ENCODE measurements around the gene FBXW9. TPM values are rescaled to one million over a fixed set of nuclear protein-coding genes. Genes with fewer than 3 reads are reported as not detected.

The FBXW9 gene
- total RNA-seq, 1 donor from 2014 or later = 4.0 TPM

- Histone ChIP-seq H3K27me3 (no peaks in the 10 kb centered on the region), H3K4me1 (peaks cover 23% of the 10 kb centered on the region), H3K9me3 (ENCODE audit: low read depth) (no peaks in the 10 kb centered on the region), H4K20me1 (ENCODE audit: low read depth) (peaks cover 19% of the 10 kb centered on the region), H3K27ac (peak within 1 kb of the TSS; percentile 99), H3K36me3 (no peaks in the 10 kb centered on the region), H3K4me2 (peak within 1 kb of the TSS; percentile 100), H3K9ac (peak within 1 kb of the TSS; percentile 95), H3F3A (ENCODE audit: low read depth) (peaks cover 21% of the 10 kb centered on the region), H3K4me3 (peak within 1 kb of the TSS; percentile 83), H2AFZ (replicated peaks) (peak within 1 kb of the TSS; percentile 96), H3K79me2 (ENCODE audit: low read depth) (peaks cover 37% of the 10 kb centered on the region)
- H3K27ac Mint-ChIP-seq = peak within 1 kb of the TSS; percentile 99
- peak; percentile 98 for DNase-seq (ENCODE audit: low spot score)
- no peaks in the 10 kb centered on the region for H3K9me3 Mint-ChIP-seq
- H3K27me3 Mint-ChIP-seq (ENCODE audit: insufficient read depth, low read depth) = peaks cover 8% of the 10 kb centered on the region
- H3K36me3 Mint-ChIP-seq = peaks cover 10% of the 10 kb centered on the region
- peaks cover 30% of the 10 kb centered on the region for H3K4me1 Mint-ChIP-seq
- TF ChIP-seq EZH2 (IDR thresholded peaks at IDR 0.05) = no peak
- TF ChIP-seq EZH2phosphoT487 (IDR thresholded peaks at IDR 0.05) = no peak
- no peak for TF ChIP-seq CTCF (IDR thresholded peaks at IDR 0.05)
- peak within 1 kb of the TSS; percentile 100 for H3K4me3 Mint-ChIP-seq
Observed at GRCh38 chr19:12736995-12737834, 40.8 kb upstream of the FBXW9 start, which contains the start of gene GET3. TSS of gene GET3 (plus strand) at chr19:12737497. CDS start at chr19:12737506, 9 bp downstream.

GRCh38 chr19:12733369-12734214 lies 37.2 kb upstream of the FBXW9 start:
- H3K36me3 Mint-ChIP-seq = peaks cover 14% of the 10 kb centered on the region
- Histone ChIP-seq H3K27ac (peak overlapping the region; percentile 74), H2AFZ (replicated peaks) (no peak overlapping the region), H3K4me2 (peak overlapping the region; percentile 96), H4K20me1 (ENCODE audit: low read depth) (peaks cover 34% of the 10 kb centered on the region), H3K4me3 (peak overlapping the region; percentile 93), H3F3A (ENCODE audit: low read depth) (peaks cover 39% of the 10 kb centered on the region), H3K9me3 (ENCODE audit: low read depth) (no peaks in the 10 kb centered on the region), H3K79me2 (ENCODE audit: low read depth) (peaks cover 57% of the 10 kb centered on the region), H3K9ac (peak overlapping the region; percentile 97), H3K4me1 (peaks cover 23% of the 10 kb centered on the region), H3K36me3 (no peaks in the 10 kb centered on the region), H3K27me3 (no peaks in the 10 kb centered on the region)
- H3K9me3 Mint-ChIP-seq = no peaks in the 10 kb centered on the region
- peaks cover 33% of the 10 kb centered on the region for H3K4me1 Mint-ChIP-seq
- H3K27ac Mint-ChIP-seq = peak overlapping the region; percentile 96
- peaks cover 7% of the 10 kb centered on the region for H3K27me3 Mint-ChIP-seq (ENCODE audit: insufficient read depth, low read depth)
- peak; percentile 8 for TF ChIP-seq EZH2 (IDR thresholded peaks at IDR 0.05)
- TF ChIP-seq EZH2phosphoT487 (IDR thresholded peaks at IDR 0.05) = no peak
- peak; percentile 50 for TF ChIP-seq CTCF (IDR thresholded peaks at IDR 0.05)
- DNase-seq (ENCODE audit: low spot score) = peak; percentile 52
- H3K4me3 Mint-ChIP-seq = peak overlapping the region; percentile 95

GRCh38 chr19:12731337-12731736 lies 34.9 kb upstream of the FBXW9 start:
- Histone ChIP-seq H3K27me3 (no peaks in the 10 kb centered on the region), H3K9ac (no peak overlapping the region), H3K4me3 (no peak overlapping the region), H3K36me3 (no peaks in the 10 kb centered on the region), H3K4me2 (no peak overlapping the region), H2AFZ (replicated peaks) (no peak overlapping the region), H3K27ac (no peak overlapping the region), H3K79me2 (ENCODE audit: low read depth) (peaks cover 45% of the 10 kb centered on the region), H3K4me1 (peaks cover 14% of the 10 kb centered on the region), H3F3A (ENCODE audit: low read depth) (peaks cover 43% of the 10 kb centered on the region), H4K20me1 (ENCODE audit: low read depth) (peaks cover 34% of the 10 kb centered on the region), H3K9me3 (ENCODE audit: low read depth) (no peaks in the 10 kb centered on the region)
- no peak overlapping the region for H3K4me3 Mint-ChIP-seq
- TF ChIP-seq EZH2phosphoT487 (IDR thresholded peaks at IDR 0.05) (no peak), EZH2 (IDR thresholded peaks at IDR 0.05) (no peak), CTCF (IDR thresholded peaks at IDR 0.05) (no peak)
- DNase-seq (ENCODE audit: low spot score) = no peak
- H3K4me1 Mint-ChIP-seq = peaks cover 19% of the 10 kb centered on the region
- H3K36me3 Mint-ChIP-seq = peaks cover 18% of the 10 kb centered on the region
- H3K9me3 Mint-ChIP-seq = no peaks in the 10 kb centered on the region
- H3K27me3 Mint-ChIP-seq (ENCODE audit: insufficient read depth, low read depth) = peaks cover 4% of the 10 kb centered on the region
- H3K27ac Mint-ChIP-seq = no peak overlapping the region

Measured in neural progenitor cell (in vitro differentiated cells).